ENCODE data around the gene TOGARAM2. TPM values are rescaled to one million over a fixed set of nuclear protein-coding genes. Genes with fewer than 3 reads are reported as not detected.

The TOGARAM2 gene
- total RNA-seq (0.90 TPM), polyA plus RNA-seq (3.3 TPM)
- long read RNA-seq, donor 1: 0 reads
- long read RNA-seq, donor 2: 0 reads
- long read RNA-seq, donor 3: 0 reads
- long read RNA-seq, donor 4: 0 reads
- long read RNA-seq, donor 5: 0 reads
- long read RNA-seq, donor 6: 0 reads
- long read RNA-seq, donor 7: 0 reads
- long read RNA-seq, donor 8: 0 reads
- long read RNA-seq, donor 9: 0 reads
- long read RNA-seq, donor 10: 0 reads

- 96% methylated on average over 10 of the region's 10 CpGs for WGBS
- no peak for DNase-seq (ENCODE audit: low read depth in 6 of 9, low spot score in 9 of 9)
- peaks cover 0 to 6% of the 10 kb centered on the region in 2 donors for H3K9me3 ChIP-seq (ENCODE audit: control insufficient read depth in 2 of 2, insufficient read depth in 1 of 2, low read length in 1 of 2)
- no peaks in the 10 kb centered on the region for H3K4me1 ChIP-seq (ENCODE audit: control insufficient read depth in 2 of 2, insufficient read depth in 2 of 2, low read length in 2 of 2)
- H3K27me3 ChIP-seq (ENCODE audit: control insufficient read depth in 2 of 2, insufficient read depth in 1 of 2, low read length in 1 of 2): no peaks in the 10 kb centered on the region
- H3K27ac ChIP-seq (ENCODE audit: low read depth in 1 of 2, low read length in 1 of 2): no peak within 1 kb of the TSS
- H3K4me3 ChIP-seq (ENCODE audit: low read length in 2 of 2): no peak within 1 kb of the TSS
- no peaks in the 10 kb centered on the region for H3K36me3 ChIP-seq (ENCODE audit: control insufficient read depth in 2 of 2, insufficient read depth in 2 of 2, low read length in 1 of 2)
These were observed at the start of gene TOGARAM2 for GRCh38 chr2:28981016-28981441. TOGARAM2 (plus strand) TSS chr2:28981298; CDS start chr2:28994835, 13,537 bp downstream.

- H3K27ac ChIP-seq (ENCODE audit: low read depth in 1 of 2, low read length in 1 of 2): no peak overlapping the region
- H3K4me3 ChIP-seq (ENCODE audit: low read length in 2 of 2): no peak overlapping the region
- no peaks in the 10 kb centered on the region for H3K9me3 ChIP-seq (ENCODE audit: control insufficient read depth in 2 of 2, insufficient read depth in 1 of 2, low read length in 1 of 2)
- H3K27me3 ChIP-seq (ENCODE audit: control insufficient read depth in 2 of 2, insufficient read depth in 1 of 2, low read length in 1 of 2): no peaks in the 10 kb centered on the region
- WGBS: 97% methylated on average over 2 of the region's 2 CpGs
- DNase-seq (ENCODE audit: low read depth in 6 of 9, low spot score in 9 of 9): no peak
- H3K36me3 ChIP-seq (ENCODE audit: control insufficient read depth in 2 of 2, insufficient read depth in 2 of 2, low read length in 1 of 2): peaks cover 3 to 73% of the 10 kb centered on the region in 2 donors
- H3K4me1 ChIP-seq (ENCODE audit: control insufficient read depth in 2 of 2, insufficient read depth in 2 of 2, low read length in 2 of 2): no peaks in the 10 kb centered on the region
These were observed 46.3 kb upstream of the TOGARAM2 start for GRCh38 chr2:28934769-28935168.

GRCh38 chr2:28941008-28941407, 40.1 kb upstream of the TOGARAM2 start:
- Histone ChIP-seq H3K36me3 (ENCODE audit: control insufficient read depth in 2 of 2, insufficient read depth in 2 of 2, low read length in 1 of 2) (peaks cover 21 to 81% of the 10 kb centered on the region in 2 donors), H3K27ac (ENCODE audit: low read depth in 1 of 2, low read length in 1 of 2) (no peak overlapping the region), H3K4me3 (ENCODE audit: low read length in 2 of 2) (no peak overlapping the region), H3K27me3 (ENCODE audit: control insufficient read depth in 2 of 2, insufficient read depth in 1 of 2, low read length in 1 of 2) (no peaks in the 10 kb centered on the region), H3K9me3 (ENCODE audit: control insufficient read depth in 2 of 2, insufficient read depth in 1 of 2, low read length in 1 of 2) (no peaks in the 10 kb centered on the region), H3K4me1 (ENCODE audit: control insufficient read depth in 2 of 2, insufficient read depth in 2 of 2, low read length in 2 of 2) (no peaks in the 10 kb centered on the region)
- no peak for DNase-seq (ENCODE audit: low read depth in 6 of 9, low spot score in 9 of 9)
- 97% methylated on average over 3 of the region's 3 CpGs for WGBS

GRCh38 chr2:28944535-28945248, 36.4 kb upstream of the TOGARAM2 start:
- no peak overlapping the region for H3K4me3 ChIP-seq (ENCODE audit: low read length in 2 of 2)
- H3K4me1 ChIP-seq (ENCODE audit: control insufficient read depth in 2 of 2, insufficient read depth in 2 of 2, low read length in 2 of 2): no peaks in the 10 kb centered on the region
- no peaks in the 10 kb centered on the region for H3K27me3 ChIP-seq (ENCODE audit: control insufficient read depth in 2 of 2, insufficient read depth in 1 of 2, low read length in 1 of 2)
- DNase-seq (ENCODE audit: low read depth in 6 of 9, low spot score in 9 of 9): no peak
- no peak overlapping the region for H3K27ac ChIP-seq (ENCODE audit: low read depth in 1 of 2, low read length in 1 of 2)
- H3K9me3 ChIP-seq (ENCODE audit: control insufficient read depth in 2 of 2, insufficient read depth in 1 of 2, low read length in 1 of 2): no peaks in the 10 kb centered on the region
- 95% methylated on average over 14 of the region's 14 CpGs for WGBS
- peaks cover 34 to 80% of the 10 kb centered on the region in 2 donors for H3K36me3 ChIP-seq (ENCODE audit: control insufficient read depth in 2 of 2, insufficient read depth in 2 of 2, low read length in 1 of 2)

GRCh38 chr2:28948160-28948559, 32.9 kb upstream of the TOGARAM2 start:
- Histone ChIP-seq H3K9me3 (ENCODE audit: control insufficient read depth in 2 of 2, insufficient read depth in 1 of 2, low read length in 1 of 2) (no peaks in the 10 kb centered on the region), H3K36me3 (ENCODE audit: control insufficient read depth in 2 of 2, insufficient read depth in 2 of 2, low read length in 1 of 2) (peaks cover 20 to 56% of the 10 kb centered on the region in 2 donors), H3K4me1 (ENCODE audit: control insufficient read depth in 2 of 2, insufficient read depth in 2 of 2, low read length in 2 of 2) (peaks cover 0 to 2% of the 10 kb centered on the region in 2 donors), H3K27ac (ENCODE audit: low read depth in 1 of 2, low read length in 1 of 2) (no peak overlapping the region), H3K4me3 (ENCODE audit: low read length in 2 of 2) (no peak overlapping the region), H3K27me3 (ENCODE audit: control insufficient read depth in 2 of 2, insufficient read depth in 1 of 2, low read length in 1 of 2) (no peaks in the 10 kb centered on the region)
- 98% methylated on average over 2 of the region's 2 CpGs for WGBS
- DNase-seq (ENCODE audit: low read depth in 6 of 9, low spot score in 9 of 9): no peak

GRCh38 chr2:28949190-28949589, 31.9 kb upstream of the TOGARAM2 start:
- peaks cover 16 to 46% of the 10 kb centered on the region in 2 donors for H3K36me3 ChIP-seq (ENCODE audit: control insufficient read depth in 2 of 2, insufficient read depth in 2 of 2, low read length in 1 of 2)

GRCh38 chr2:28949617-28950305, 31.3 kb upstream of the TOGARAM2 start:
- 89% methylated on average over 11 of the region's 11 CpGs for WGBS
- Histone ChIP-seq H3K27ac (ENCODE audit: low read depth in 1 of 2, low read length in 1 of 2) (no peak overlapping the region), H3K4me3 (ENCODE audit: low read length in 2 of 2) (no peak overlapping the region), H3K27me3 (ENCODE audit: control insufficient read depth in 2 of 2, insufficient read depth in 1 of 2, low read length in 1 of 2) (no peaks in the 10 kb centered on the region), H3K36me3 (ENCODE audit: control insufficient read depth in 2 of 2, insufficient read depth in 2 of 2, low read length in 1 of 2) (peaks cover 16 to 41% of the 10 kb centered on the region in 2 donors), H3K9me3 (ENCODE audit: control insufficient read depth in 2 of 2, insufficient read depth in 1 of 2, low read length in 1 of 2) (no peaks in the 10 kb centered on the region), H3K4me1 (ENCODE audit: control insufficient read depth in 2 of 2, insufficient read depth in 2 of 2, low read length in 2 of 2) (peaks cover 0 to 2% of the 10 kb centered on the region in 2 donors)
- no peak for DNase-seq (ENCODE audit: low read depth in 6 of 9, low spot score in 9 of 9)

More at GRCh38 chr2:28949190-28949589, 31.9 kb upstream of the TOGARAM2 start:
- no peak for DNase-seq (ENCODE audit: low read depth in 6 of 9, low spot score in 9 of 9)
- Histone ChIP-seq H3K9me3 (ENCODE audit: control insufficient read depth in 2 of 2, insufficient read depth in 1 of 2, low read length in 1 of 2) (no peaks in the 10 kb centered on the region), H3K27ac (ENCODE audit: low read depth in 1 of 2, low read length in 1 of 2) (no peak overlapping the region), H3K27me3 (ENCODE audit: control insufficient read depth in 2 of 2, insufficient read depth in 1 of 2, low read length in 1 of 2) (no peaks in the 10 kb centered on the region), H3K4me3 (ENCODE audit: low read length in 2 of 2) (no peak overlapping the region), H3K4me1 (ENCODE audit: control insufficient read depth in 2 of 2, insufficient read depth in 2 of 2, low read length in 2 of 2) (peaks cover 0 to 2% of the 10 kb centered on the region in 2 donors)
- WGBS: 100% methylated on average over 1 of the region's 1 CpG

GRCh38 chr2:28950941-28951630, 30.0 kb upstream of the TOGARAM2 start:
- H3K4me3 ChIP-seq (ENCODE audit: low read length in 2 of 2): no peak overlapping the region
- 97% methylated on average over 12 of the region's 12 CpGs for WGBS
- no peak overlapping the region for H3K27ac ChIP-seq (ENCODE audit: low read depth in 1 of 2, low read length in 1 of 2)
- peaks cover 16 to 27% of the 10 kb centered on the region in 2 donors for H3K36me3 ChIP-seq (ENCODE audit: control insufficient read depth in 2 of 2, insufficient read depth in 2 of 2, low read length in 1 of 2)
- H3K9me3 ChIP-seq (ENCODE audit: control insufficient read depth in 2 of 2, insufficient read depth in 1 of 2, low read length in 1 of 2): no peaks in the 10 kb centered on the region
- no peaks in the 10 kb centered on the region for H3K27me3 ChIP-seq (ENCODE audit: control insufficient read depth in 2 of 2, insufficient read depth in 1 of 2, low read length in 1 of 2)
- no peak for DNase-seq (ENCODE audit: low read depth in 6 of 9, low spot score in 9 of 9)
- H3K4me1 ChIP-seq (ENCODE audit: control insufficient read depth in 2 of 2, insufficient read depth in 2 of 2, low read length in 2 of 2): peaks cover 0 to 2% of the 10 kb centered on the region in 2 donors

Data from thymus (tissue), 14 donors.